NOMO-1 (cell line): Measurements from ENCODE around the gene USP20.

Experiments used
- DNase-seq, 2 experiments: peaks; one replicate each; lab custom pipeline; 2025; ENCODE audit not compliant: unreplicated experiment in 2 of 2; lab: John Stamatoyannopoulos, UW

Gene USP20

DNA sequence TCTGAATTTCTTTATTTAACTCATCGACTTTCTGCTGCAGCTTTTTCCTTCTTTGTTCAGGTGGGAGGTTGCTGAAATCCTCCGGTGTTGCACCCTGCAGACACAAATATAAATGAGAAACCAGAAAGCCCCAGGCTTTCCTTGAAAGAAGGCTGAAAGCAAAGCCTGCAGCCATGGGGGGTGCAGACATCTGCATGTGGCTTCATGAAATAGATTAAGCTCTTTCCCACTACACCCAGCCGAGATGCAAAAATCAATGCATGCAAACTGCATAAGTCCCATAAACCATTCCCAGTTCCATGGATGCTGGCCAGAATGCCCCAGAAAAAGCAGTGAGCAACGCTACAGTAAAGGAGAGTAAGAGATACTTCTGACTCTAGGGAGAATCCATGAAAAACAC lies 73.6 kb downstream of the USP20 start:
- DNase-seq = no peak

DNA sequence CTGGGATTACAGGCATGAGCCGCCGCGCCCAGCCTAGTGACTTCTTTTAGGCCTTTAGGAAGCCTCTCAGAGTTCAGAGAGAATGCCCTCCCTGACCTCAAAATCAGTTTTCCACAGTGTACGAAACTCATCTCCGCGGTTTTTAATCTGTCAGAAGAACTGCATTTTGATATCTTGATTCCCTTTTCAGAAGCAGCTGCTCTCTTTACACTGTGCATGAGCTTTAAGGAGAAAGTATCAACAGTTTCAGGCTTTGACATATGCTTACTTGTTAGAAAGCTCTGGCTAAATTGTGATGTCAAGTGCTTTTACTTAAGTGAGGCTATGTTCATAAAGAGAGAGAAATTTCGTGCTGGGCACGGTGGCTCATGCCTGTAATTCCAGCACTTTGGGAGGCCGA lies 74.6 kb downstream of the USP20 start:
- DNase-seq = no peak

DNA sequence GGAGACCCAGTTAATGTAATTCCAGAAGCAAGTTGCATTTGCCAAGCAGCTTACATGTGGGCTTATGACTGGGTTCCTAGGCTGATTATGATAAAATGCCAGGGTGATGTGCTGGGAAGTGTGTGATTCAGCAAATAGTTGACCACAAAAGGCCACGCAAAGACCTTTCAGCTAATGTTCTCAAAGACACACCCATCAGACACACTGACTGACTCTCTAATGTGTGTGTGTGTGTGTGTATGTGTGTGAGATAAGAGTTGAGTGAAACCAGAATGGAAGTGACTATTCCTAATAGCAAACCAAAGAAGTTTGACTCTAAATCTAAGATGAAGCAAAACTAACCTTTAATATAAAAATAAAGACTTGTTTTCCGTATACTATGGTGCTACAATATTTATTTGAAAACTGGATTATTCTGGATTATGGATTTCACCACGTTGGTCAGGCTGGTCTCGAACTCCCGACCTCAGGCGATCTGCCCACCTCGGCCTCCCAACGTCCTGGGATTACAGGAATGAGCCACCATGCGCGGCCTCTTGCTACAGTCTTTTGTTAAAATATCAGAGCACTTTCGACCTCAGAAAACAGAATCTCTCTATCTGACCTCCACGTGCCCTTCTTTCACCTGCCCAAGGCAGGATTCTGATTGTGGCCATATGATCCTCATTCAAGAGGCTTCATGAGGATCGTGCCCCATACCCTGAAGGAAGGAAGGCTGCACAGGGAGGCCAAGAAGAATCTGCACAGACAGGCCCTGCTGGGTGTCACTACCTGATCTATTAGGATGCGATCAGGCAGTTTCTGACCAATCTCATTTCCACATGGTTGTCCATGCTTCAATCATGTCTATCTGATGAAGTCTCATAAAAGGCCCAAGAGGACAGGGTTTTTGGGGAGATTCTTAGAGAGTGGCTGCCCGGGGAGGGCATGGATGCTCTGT lies 75.6 kb downstream of the USP20 start:
- DNase-seq = no peak

DNA sequence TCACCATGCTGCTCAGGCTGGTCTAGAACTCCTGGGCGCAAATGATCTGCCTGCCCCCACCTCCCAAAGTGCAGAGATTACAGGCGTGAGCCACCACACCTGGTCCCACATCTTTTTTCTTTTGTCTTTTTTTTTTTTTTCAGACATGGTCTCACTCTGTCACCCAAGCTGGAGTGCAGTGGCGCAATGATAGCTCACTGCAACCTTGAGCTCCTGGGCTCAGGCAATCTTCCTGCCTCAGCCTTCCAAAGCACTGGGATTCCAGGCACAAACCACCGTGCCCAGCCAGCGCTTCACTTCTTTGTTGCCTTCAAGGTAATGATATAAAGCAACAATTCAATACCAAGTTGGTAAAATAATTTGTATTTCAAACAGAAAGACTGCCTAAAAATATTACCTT lies 78.8 kb downstream of the USP20 start:
- no peak for DNase-seq

DNA sequence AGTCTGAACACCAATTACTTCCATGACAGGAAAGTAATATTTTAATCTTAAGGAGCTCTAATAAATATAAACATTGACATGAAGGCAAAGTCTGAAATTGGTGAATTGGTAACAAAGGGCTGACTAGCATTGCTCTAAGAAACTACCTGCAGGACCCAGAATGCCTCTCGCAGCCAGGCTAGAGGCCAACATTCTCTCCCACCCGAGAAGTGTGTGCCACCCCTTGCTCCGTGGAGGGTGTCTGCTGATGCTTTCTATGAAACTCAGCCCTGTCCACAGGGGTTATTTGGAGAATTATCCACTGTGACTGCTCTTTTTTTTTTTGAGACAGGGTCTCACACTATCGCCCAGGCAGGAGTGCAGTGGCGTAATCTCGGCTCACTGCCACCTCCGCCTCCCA lies 81.4 kb downstream of the USP20 start:
- no peak for DNase-seq

DNA sequence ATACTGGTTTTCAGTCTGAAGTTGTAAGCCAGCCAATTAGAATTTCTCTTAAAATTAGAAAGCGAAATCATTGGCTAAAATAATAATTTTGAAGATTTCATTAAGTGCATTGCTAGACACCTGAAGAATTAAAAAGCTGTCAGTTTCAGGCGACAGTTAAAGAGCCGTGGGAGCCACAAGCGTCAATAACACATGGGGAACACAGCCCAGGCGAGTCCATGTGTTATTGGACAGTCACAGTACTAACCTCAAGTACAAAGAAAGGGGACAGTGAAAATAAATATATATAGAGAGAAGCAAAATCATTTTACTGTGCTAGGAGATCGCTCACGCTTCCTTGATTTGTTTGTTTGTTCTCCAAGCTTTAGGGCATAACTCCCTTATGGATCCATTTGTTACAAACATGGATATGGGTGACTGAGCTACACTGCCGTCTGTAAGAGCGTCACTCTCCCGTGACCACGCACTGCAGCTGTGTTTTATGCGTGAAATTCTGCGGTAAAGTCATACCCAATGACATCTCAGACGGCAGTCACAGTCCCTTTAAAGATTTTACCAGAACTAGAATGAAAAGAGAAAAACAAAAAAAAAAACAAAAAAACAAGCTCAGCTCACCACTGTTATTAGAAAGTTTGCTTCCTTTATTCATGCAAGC lies 83.2 kb downstream of the USP20 start:
- no peak for DNase-seq

DNA sequence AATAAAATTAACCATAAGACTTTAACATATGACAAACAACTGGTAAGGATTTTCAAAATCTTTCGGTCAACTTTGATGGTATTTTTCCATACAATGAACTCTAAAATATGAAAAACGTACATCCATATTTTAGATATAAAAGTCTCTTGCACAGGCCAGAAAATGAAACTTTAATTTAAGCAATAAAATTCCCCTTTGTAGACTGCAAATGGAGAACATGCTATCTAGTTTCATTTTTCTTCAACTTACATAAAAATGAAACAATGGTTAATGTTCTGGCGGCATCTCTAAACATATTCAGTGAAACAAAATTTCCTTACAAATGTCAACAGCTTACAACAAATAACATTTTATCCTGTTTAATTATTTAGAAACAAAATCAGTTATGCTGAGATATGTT lies 84.0 kb downstream of the USP20 start:
- DNase-seq = no peak

DNA sequence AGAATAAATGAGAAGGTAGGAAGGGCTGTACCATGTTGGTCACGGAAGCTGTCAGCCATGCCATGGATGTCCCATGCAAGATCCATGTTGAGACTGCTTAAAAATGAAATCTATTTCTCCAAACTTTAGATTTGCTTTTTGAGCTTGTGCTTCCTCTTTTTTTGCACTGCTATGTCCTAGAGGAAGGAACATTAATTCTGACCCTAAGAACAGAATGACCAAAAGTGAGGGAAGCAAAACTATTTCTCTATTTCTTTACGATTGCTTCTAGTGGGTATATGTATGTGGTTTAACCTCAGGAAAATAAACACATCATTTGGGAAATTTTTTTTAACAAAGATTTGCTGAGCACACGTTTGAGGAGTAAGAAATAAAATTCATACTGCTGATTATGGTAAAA lies 84.6 kb downstream of the USP20 start:
- peak in 1 of 2 experiments; percentile 70 for DNase-seq

DNA sequence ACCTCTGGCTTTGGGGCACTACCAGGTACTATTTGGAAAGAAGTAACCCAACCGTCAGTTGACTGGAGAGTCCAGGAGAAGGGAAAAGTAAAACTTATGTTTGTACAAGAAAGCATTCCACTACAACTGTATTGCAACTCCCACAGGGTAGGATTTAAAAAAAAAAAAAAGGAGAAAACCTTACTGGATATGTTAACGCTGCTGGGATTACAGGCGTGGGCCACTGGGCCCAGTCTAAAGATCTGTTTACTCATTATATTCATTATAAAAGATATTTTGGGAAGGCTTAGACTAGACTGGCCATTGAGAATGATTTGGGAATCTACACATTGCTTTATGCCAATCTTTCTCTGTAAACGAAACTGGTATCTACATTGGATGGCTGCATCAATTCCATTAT lies 86.6 kb downstream of the USP20 start:
- no peak for DNase-seq

DNA sequence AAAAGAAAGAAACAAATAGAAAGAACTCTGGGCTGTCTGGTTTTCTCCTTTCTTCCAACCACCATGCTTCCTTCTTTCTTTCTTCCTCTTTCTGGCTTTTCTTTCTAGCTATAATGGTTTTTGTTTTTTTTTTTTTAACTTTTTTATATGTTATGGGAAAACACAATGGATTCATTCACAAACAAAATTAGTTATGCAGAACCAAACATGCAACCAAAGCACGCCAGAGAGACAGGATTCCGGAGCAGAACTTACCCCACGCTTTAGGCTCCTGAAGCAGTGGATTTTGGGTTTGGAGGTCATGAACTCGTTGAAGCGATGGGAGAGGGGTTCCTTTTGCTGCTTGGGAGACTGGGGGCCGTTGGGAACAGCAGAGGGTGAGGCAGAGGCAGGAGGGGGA lies 88.3 kb downstream of the USP20 start:
- DNase-seq = peak in 1 of 2 experiments; percentile 18

DNA sequence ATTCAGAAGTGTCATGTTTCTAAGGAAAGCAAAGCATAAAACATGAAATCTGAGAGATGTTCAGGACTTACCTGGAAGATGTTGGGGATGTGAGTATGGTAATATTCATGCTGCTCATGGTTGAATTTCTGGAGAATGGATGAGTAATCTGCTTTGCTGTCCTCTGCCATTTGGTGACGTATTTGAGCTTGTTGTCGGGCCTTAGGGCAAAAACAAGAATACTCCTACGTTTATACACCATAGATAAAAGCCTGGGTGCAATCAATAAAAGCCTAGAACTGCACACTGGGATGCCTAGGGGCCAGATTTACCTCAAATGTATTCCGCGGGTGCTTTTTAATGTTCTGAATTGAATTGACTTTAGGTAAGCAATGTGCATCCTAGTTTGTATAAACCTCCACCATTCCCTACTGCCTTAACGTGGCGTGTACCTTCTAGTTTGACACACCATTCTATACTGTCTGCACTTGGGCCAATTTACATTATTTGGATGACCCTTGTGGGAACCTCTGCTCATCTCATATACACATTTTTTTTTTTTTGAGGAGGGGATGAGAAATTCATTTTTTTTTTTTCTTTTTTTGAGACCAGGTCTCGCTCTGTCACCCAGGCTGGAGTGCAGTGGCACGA lies 94.4 kb downstream of the USP20 start:
- DNase-seq = no peak

DNA sequence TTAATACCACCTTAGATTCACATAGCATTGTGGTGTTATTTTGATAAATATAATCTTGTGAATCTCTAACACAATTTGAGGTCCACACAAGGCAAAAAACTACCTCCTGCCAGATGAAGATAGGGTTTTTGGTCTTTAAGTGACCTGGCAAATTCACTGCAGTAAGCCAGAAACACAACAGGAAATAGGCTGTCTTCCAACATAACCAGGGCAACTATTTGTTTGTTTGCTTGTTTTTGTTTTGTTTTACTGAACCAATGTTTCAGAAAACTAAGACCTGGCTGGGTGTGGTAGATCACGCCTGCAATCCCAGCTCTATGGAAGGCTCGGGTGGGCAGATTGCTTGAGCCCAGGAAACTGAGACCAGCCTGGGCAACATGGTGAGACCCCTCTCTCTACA lies 95.5 kb downstream of the USP20 start:
- DNase-seq = no peak
